COR-L47 (cell line): ENCODE measurements around the gene WDR55.
"Not testable (repeated sequence)": the region's sequence is repeated elsewhere in the genome, so short reads cannot be mapped to it uniquely, and the experiment has no call there.

Experiments
- DNase-seq: peaks from one replicate; lab custom pipeline; 2025; lab: John Stamatoyannopoulos, UW

The WDR55 gene

DNA sequence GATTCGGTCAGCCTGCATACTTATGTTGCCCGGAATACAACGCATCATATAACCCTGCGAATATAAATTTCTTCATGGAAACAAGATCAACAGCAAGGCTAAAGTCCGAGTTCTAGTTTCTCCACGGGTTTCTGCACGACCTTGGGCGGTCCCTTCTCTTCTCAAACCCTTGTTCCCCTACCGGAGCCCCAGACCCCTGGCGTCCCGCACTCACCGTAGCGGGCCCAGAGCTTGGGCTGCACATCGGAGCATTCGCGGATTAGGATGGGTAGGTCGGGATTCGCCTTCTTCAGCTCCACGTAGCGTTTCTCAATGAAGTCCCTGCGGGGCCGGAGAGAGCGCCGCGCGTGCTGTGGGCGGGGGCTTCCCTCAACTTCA, 17.7 kb upstream of the WDR55 start:
- DNase-seq = no peak

GRCh38 chr5:140658870-140659269, 5.8 kb upstream of the WDR55 start:
- no peak for DNase-seq

DNA sequence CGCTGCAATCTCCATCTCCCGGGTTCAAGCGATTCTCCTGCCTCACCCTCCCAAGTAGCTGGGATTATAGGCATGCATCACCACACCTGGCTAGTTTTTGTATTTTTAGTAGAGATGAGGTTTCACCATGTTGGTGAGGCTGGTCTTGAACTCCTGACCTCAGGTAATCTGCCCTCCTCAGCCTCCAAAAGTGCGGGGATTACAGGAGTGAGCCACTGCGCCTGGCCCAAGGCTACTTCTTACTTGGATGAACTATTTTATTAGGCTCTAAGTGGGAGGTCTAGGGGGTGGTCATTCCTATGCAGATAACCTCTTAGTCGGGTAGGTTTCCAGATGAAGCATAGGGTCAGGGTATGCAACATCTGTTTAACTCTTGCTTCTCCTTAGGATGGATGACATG, 4.3 kb upstream of the WDR55 start:
- not testable (repeated sequence) for DNase-seq

DNA sequence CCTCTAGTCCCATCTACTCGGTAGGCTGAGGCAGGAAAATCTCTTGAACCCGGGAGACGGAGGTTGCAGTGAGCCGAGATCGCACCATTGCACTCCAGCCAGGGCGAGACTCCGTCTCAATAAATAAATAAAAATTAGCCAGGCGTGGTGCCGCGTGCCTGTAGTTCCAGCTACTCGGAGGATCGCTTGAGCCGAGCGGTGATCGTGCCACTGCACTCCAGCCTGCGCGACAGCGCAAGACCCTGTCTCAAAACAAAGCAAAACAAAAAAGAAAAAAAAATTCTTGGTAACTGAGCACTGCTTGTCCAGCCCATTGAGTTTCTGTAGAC, 710 bp upstream of the WDR55 start:
- no peak for DNase-seq

GRCh38 chr5:140671035-140671434, 6.3 kb downstream of the WDR55 start:
- DNase-seq = not testable (repeated sequence)

- DNase-seq = no peak
Observed at GRCh38 chr5:140671472-140672125, 6.9 kb downstream of the WDR55 start.

- DNase-seq = no peak
Observed at GRCh38 chr5:140672455-140673186, 7.9 kb downstream of the WDR55 start.

DNA sequence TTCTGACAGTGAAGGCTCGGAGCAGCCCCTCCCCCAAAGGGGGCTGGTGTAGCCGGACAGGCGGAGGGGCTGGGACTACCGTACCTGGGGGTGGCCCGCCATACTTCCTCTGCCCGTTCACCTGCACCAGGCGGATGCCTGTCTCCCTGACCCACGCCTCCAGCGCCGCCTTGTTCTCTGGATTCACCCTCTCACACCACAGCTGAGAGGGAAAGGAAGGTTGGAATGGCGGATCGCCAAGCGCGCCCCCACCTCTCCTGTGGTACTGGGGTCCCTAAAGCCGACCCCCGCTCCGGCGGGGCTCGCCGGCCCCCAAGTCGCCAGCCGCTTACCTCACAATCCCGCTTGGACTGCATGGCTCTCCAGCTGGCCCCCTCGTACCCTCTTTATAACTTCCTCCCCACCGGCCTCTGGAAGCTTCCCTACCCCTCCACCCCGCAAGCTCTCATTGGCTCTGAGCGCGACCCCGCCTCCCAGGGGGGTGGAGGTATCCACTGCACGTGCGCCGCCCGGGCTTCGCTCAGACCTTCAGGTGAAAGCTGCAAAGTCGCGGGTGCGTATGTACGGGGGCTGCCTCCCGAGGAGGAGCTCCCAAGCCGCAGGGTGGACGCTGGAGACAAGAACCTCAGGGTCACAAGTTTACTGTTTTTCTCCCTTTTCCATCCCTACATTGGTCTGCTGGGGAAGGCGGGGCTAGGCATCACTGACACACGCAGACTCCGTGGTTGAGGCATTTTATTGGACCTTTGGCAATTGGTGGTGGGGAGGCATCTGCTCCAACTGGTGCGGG, 8.7 kb downstream of the WDR55 start, which contains the start of gene DND1:
Gene DND1 (minus strand): TSS at position 390 of the 790 bp plus-strand sequence. CDS start 34 bp downstream, at position 356.
- DNase-seq = no peak

DNA sequence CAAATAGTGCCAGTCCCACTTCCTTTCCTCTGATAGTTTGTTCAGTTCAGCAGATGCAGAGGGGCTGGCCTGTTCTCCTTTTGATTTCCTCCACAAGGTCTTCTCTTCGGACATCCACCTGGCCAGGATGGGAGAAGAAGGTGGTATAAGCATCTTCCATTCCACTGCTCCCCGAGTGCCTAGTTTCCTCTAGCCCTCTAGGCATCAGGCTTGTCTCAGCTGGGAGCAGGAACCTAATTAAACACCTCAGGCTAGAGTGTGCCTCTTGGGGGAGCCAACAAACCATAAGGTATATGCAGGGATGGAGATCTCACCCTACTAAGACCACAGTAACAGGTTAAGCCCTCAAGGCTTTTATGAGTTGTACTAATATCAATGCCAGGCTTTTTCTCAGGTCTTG, 9.5 kb downstream of the WDR55 start:
- no peak for DNase-seq

GRCh38 chr5:140674629-140675028, 9.9 kb downstream of the WDR55 start:
- DNase-seq = no peak

DNA sequence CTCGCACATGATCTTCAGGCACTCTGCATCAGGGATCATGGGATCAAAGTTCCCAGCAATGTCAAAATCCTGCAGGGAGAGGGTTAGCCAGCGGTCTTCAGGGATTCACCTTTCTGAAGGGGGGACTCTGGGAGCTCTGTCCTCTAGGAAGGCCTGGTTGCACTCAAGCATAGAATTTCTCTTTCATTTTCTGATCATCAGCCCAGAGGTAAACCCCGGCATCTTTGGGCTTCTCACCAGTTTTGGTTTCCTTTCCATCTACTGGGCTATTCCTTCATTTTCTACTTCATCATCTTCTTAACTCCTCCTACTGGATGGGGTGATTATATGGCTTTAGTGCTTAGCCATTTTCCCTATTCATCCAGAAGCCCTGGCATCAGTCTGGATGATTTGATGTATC, 13.2 kb downstream of the WDR55 start:
- no peak for DNase-seq

DNA sequence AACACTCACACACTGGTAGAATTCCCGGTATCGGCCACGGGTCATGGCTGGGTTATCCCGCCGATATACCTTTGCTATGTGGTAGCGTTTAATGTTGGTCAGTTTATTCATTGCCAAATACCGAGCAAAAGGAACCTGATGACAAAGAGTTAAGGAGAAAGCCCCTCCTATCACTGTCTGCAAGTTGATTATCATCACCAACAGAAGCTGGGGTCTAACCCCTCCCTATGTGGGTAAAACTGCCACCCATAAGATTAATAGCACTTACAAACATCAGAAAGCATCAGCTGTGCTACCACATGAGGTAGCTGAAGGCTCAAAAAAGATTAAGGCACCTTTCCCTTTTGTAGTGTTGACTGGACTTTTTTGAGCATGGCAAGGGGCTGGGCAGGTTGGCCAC, 14.3 kb downstream of the WDR55 start:
- no peak for DNase-seq

DNA sequence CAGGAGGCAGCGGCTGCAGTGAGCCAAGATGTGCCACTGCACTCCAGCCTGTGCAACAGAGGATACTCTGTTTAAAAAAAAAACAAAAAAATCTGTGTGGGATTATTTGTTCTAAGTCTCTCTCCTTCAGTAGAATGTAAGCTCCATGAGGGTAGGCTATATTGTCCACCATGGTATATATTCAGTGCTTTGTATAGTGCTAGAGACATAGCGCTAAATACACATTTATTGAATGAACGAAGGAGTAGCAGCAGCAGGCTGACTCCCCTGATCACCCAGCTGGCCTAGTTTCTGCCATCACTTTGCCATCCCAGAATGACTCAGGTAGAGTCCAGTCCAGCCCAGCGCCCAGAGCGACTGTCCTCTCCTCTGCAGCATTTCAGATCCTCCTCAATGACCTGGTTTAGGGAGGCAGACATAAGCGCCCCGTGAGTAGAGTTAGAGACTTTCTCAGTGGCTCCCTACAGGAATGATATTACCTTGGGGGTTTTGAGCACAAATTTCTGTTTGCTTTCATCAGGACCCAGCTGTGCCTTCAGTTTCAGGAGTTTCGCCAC, 25.8 kb downstream of the WDR55 start:
- DNase-seq = no peak

DNA sequence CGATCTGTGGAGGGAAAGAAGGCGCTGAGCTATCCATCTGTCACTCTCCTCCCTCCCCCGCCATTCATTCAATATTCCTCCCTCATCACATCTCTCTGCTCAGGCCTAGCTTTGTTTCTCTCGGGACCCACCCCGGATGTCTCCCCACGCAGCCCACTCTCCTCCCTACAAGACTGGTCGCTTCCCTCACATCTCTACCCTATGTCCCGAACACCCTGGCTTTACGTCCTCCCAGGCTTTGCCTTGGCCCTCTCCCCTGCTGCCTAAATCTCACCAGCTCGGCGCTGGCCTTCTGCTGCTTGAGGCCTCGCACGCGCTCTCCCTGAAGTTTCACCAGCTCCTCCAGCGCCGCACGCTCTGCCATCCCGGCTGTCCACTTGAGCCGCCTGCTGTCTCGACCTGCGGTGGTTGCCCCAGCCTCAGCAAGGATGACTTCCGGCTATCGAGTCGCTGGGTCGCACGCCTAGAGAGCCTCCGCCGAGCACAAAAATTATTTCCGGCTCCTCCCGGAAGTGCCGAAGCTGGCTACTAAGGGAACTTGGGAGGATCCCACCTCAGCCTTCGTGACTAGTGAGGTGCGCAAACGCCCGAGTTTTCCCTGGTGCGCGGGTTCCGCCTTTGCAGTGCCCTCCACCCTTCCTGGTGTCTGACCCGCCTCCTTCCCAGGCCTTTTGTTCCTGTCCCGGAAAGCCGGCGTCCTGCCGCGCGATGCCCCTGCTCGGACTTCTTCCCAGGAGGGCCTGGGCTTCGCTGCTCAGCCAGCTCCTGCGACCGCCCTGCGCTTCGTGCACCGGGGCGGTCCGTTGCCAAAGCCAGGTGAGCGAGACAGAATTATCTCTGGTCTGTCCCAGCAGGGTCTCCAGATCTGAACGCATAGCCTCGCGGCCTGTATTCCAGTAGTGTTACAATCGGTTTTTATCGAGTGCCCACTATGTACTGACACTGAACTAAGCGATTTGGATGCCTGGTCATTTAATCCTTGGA, 26.5 kb downstream of the WDR55 start, which contains the start of the genes HARS1 and HARS2:
Gene HARS1 (minus strand): TSS at position 430 of the 984 bp plus-strand sequence. CDS start 66 bp downstream, at position 364.
Gene HARS2 (plus strand): TSS at position 515 of the 984 bp plus-strand sequence. CDS start 194 bp downstream, at position 709.
- DNase-seq = peak; percentile 92

DNA sequence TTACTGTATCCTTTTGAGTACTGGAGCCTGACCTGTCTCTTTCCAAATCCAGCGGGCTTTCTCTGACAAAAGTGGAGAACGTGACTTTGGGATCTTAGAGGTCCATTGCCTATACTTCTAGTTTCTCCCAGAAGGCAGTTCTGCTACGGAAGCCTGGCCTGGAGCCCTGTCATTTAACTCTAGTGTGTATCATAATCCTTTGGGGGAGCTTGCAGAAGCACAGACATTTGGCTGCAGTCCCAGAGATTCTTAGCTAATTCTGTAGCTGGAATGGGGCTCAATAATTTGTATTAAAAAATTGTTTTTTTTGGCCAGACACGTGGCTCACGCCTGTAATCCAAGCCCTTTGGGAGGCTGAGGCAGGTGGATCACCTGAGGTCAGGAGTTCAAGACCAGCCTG, 29.6 kb downstream of the WDR55 start:
- no peak for DNase-seq

- DNase-seq = no peak
Observed at GRCh38 chr5:140696891-140697492, 32.3 kb downstream of the WDR55 start.

- peak; percentile 94 for DNase-seq
Observed at GRCh38 chr5:140700177-140701144, 35.8 kb downstream of the WDR55 start, which contains the start of gene ZMAT2. ZMAT2 (plus strand) TSS chr5:140700447; CDS start chr5:140700461, 14 bp downstream.

- no peak for DNase-seq
Observed at GRCh38 chr5:140707812-140708211, 43.1 kb downstream of the WDR55 start.

- not testable (repeated sequence) for DNase-seq
Observed at GRCh38 chr5:140708787-140709186, 44.1 kb downstream of the WDR55 start.
